BE2C (cell line): Measurements from ENCODE around the gene NSUN4.

Experiments used
- DNase-seq: peaks from one replicate; pipeline ENCODE4 v3.0.0-alpha.2; 2020
- H3K27me3 ChIP-seq: fragments of 250-450 bp; sonication (Bioruptor Pico); 2 replicates; pipeline ENCODE4 v1.5.1; 2020; ENCODE audit warnings: mild to moderate bottlenecking
- H3K36me3 ChIP-seq: fragments of 250-450 bp; sonication (Bioruptor Pico); 2 replicates; pipeline ENCODE4 v1.5.1; 2020; ENCODE audit warnings: mild to moderate bottlenecking
- H3K4me1 ChIP-seq: fragments of 250-450 bp; sonication (Bioruptor Pico); 2 replicates; pipeline ENCODE4 v1.5.1; 2020
- H3K4me3 ChIP-seq: 2 replicates; pipeline ENCODE4 v1.5.1; 2011; ENCODE audit warnings: low read depth, low read length
- H3K9me3 ChIP-seq: fragments of 250-450 bp; sonication (Bioruptor Pico); 2 replicates; pipeline ENCODE4 v1.5.1; 2020
- CTCF ChIP-seq: IDR thresholded peaks from 2 replicates; pipeline ENCODE4 v1.5.1; 2012; ENCODE audit warnings: mild to moderate bottlenecking, low read depth, low read length

The NSUN4 gene

DNA sequence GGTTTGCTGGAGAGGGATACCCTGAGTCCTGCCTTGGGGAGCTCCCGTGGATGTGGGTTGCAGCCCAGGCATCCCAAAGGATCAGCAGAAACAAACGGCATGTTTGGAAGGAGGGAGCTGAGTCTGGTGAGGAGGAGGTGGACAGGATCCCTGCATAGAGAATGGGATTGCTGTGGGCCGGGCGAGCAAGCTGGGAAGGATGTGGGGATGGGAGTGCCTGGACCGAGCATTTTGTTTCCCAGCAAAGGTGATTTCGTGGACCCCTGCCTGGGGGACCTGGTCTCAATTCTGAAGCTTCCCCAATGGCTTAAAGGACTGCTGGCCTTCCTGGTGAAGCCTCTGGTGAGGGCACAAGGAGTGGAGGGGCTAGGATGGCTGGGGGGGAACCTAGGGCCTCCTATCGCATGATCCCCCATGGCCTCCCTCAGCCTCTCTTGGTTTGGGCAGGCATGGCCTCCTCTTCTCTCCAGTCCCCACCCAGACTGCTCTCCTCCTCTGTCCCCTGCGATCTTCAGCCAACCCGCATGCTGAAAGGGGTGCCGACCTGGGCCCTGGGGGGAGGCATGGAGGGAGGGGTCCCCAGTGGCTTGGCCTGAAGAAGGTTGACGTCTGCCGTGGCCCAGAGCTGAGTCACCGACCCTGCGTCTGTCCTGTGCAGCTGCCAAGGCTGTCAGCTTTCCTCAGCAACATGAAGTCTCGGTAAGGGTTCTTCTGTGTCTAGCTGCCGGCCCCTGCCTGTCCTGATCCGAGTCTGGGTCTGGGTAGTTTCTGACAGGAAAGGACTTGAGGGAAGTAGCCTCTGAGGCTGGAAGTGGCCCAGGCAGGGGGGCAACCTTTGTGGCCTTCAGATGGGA is 69.8 kb downstream of the NSUN4 start:
- Histone ChIP-seq H3K9me3 (no peaks in the 10 kb centered on the region), H3K4me3 (no peak overlapping the region), H3K36me3 (no peaks in the 10 kb centered on the region), H3K4me1 (no peaks in the 10 kb centered on the region), H3K27me3 (no peaks in the 10 kb centered on the region)
- no peak for TF ChIP-seq CTCF
- DNase-seq: no peak

GRCh38 chr1:46411010-46411405 is 70.4 kb downstream of the NSUN4 start:
- no peaks in the 10 kb centered on the region for H3K4me1 ChIP-seq
- no peaks in the 10 kb centered on the region for H3K9me3 ChIP-seq
- DNase-seq: no peak
- TF ChIP-seq CTCF: no peak
- H3K4me3 ChIP-seq: no peak overlapping the region
- no peaks in the 10 kb centered on the region for H3K27me3 ChIP-seq
- no peaks in the 10 kb centered on the region for H3K36me3 ChIP-seq
